ENCODE data around the gene CHRNA4.

DNA sequence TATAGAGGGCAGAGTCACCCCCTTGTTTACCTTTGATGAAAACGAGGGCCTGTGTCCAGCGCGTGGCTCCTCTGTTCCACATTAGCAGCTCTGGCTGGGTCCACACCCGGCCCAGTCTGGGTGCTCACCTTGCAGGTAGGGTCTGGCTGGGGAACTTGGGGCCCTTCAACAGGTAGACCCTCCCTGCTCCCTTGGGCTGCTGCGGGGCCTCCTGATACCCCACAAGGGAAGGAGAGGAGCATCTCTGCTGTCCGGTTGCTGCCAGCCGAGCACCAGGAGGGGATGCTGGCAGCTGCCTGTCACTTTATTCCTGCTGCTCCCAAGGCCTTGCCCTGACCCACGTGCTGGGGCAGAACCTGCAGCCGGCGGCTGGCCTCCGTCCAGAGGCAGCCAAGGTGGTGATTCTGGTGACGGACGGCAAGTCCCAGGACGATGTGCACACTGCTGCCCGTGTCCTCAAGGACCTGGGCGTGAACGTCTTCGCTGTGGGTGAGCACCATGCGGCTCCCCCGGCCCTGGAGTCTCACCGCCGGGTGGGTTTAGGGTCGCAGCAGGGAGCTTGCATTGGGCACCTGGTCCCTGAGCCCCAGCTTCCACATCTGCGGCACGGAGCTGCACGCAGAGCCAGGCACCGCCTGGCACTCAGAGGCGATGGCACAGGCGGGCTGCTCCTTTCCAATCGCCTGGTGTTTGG lies 52.8 kb downstream of the CHRNA4 start:
- TF ChIP-seq TAF1 (IDR thresholded peaks at IDR 0.05; ENCODE audit: borderline replicate concordance, insufficient read depth, low read length): no peak
- TF ChIP-seq, protein P1, sequence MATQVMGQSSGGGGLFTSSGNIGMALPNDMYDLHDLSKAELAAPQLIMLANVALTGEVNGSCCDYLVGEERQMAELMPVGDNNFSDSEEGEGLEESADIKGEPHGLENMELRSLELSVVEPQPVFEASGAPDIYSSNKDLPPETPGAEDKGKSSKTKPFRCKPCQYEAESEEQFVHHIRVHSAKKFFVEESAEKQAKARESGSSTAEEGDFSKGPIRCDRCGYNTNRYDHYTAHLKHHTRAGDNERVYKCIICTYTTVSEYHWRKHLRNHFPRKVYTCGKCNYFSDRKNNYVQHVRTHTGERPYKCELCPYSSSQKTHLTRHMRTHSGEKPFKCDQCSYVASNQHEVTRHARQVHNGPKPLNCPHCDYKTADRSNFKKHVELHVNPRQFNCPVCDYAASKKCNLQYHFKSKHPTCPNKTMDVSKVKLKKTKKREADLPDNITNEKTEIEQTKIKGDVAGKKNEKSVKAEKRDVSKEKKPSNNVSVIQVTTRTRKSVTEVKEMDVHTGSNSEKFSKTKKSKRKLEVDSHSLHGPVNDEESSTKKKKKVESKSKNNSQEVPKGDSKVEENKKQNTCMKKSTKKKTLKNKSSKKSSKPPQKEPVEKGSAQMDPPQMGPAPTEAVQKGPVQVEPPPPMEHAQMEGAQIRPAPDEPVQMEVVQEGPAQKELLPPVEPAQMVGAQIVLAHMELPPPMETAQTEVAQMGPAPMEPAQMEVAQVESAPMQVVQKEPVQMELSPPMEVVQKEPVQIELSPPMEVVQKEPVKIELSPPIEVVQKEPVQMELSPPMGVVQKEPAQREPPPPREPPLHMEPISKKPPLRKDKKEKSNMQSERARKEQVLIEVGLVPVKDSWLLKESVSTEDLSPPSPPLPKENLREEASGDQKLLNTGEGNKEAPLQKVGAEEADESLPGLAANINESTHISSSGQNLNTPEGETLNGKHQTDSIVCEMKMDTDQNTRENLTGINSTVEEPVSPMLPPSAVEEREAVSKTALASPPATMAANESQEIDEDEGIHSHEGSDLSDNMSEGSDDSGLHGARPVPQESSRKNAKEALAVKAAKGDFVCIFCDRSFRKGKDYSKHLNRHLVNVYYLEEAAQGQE (IDR thresholded peaks at IDR 0.05; ENCODE audit: insufficient read depth in 1 of 2, low read depth in 2 of 2, low read length in 2 of 2): no peak

Measured in PFSK-1 (cell line).